Left hindlimb (tissue), 1 donor: Measurements from ENCODE around the gene LARP1B.
"Not testable (repeated sequence)": the region's sequence is repeated elsewhere in the genome, so short reads cannot be mapped to it uniquely, and the experiment has no call there.

Experiments used
- DNase-seq: peaks from one replicate; pipeline ENCODE4 v3.0.0-alpha.2; 2018

Gene LARP1B

GRCh38 chr4:128141866-128142265, 80.8 kb downstream of the LARP1B start:
- no peak for DNase-seq

- DNase-seq: no peak
Measured at GRCh38 chr4:128145727-128146126, 84.6 kb downstream of the LARP1B start.

GRCh38 chr4:128153800-128154199, 92.7 kb downstream of the LARP1B start:
- DNase-seq: no peak

- no peak for DNase-seq
Measured at GRCh38 chr4:128155231-128155855, 94.2 kb downstream of the LARP1B start.

- no peak for DNase-seq
Measured at GRCh38 chr4:128155874-128156456, 94.9 kb downstream of the LARP1B start.

- DNase-seq: not testable (repeated sequence)
Measured at GRCh38 chr4:128156472-128156871, 95.4 kb downstream of the LARP1B start.

GRCh38 chr4:128158894-128159293, 97.8 kb downstream of the LARP1B start:
- DNase-seq: no peak

- DNase-seq: no peak
Measured at GRCh38 chr4:128159967-128160366, 98.9 kb downstream of the LARP1B start.

GRCh38 chr4:128161138-128161537, 100.0 kb downstream of the LARP1B start:
- no peak for DNase-seq

GRCh38 chr4:128162434-128162833, 101.3 kb downstream of the LARP1B start:
- DNase-seq: no peak

GRCh38 chr4:128163177-128164117, 102.3 kb downstream of the LARP1B start:
- DNase-seq: no peak

- no peak for DNase-seq
Measured at GRCh38 chr4:128166982-128167381, 105.9 kb downstream of the LARP1B start.

- DNase-seq: no peak
Measured at GRCh38 chr4:128168701-128169100, 107.6 kb downstream of the LARP1B start.

GRCh38 chr4:128169245-128169644, 108.1 kb downstream of the LARP1B start:
- no peak for DNase-seq

GRCh38 chr4:128176643-128177042, 115.5 kb downstream of the LARP1B start:
- no peak for DNase-seq

- DNase-seq: no peak
Measured at GRCh38 chr4:128177498-128177897, 116.4 kb downstream of the LARP1B start.

GRCh38 chr4:128186623-128187022, 125.5 kb downstream of the LARP1B start:
- DNase-seq: no peak

GRCh38 chr4:128191115-128191781, 130.1 kb downstream of the LARP1B start:
- DNase-seq: peak; percentile 50

GRCh38 chr4:128220286-128221235, 159.4 kb downstream of the LARP1B start:
- DNase-seq: no peak

GRCh38 chr4:128221586-128221985, 160.5 kb downstream of the LARP1B start:
- DNase-seq: no peak

GRCh38 chr4:128225148-128225547, 164.0 kb downstream of the LARP1B start:
- no peak for DNase-seq

GRCh38 chr4:128227991-128228571, 167.0 kb downstream of the LARP1B start:
- peak; percentile 36 for DNase-seq
